Lower leg skin (tissue), 3 donors: ENCODE data around the gene SLC16A3.

Experiments
- CTCF ChIP-seq, 3 donors: fragments of 450-650 bp; IDR thresholded peaks; one replicate each; pipeline ENCODE4 v1.5.1; 2016; ENCODE audit warnings: antibody characterized with exemption in 3 of 3, mild to moderate bottlenecking in 3 of 3, moderate library complexity in 2 of 3
- POLR2A ChIP-seq, 2 donors: fragments of 450-650 bp; IDR thresholded peaks; one replicate each; pipeline ENCODE4 v1.6.1; 2016 to 2017; ENCODE audit warnings: antibody characterized with exemption in 2 of 2, mild to moderate bottlenecking in 1 of 2, moderate library complexity in 1 of 2

DNA sequence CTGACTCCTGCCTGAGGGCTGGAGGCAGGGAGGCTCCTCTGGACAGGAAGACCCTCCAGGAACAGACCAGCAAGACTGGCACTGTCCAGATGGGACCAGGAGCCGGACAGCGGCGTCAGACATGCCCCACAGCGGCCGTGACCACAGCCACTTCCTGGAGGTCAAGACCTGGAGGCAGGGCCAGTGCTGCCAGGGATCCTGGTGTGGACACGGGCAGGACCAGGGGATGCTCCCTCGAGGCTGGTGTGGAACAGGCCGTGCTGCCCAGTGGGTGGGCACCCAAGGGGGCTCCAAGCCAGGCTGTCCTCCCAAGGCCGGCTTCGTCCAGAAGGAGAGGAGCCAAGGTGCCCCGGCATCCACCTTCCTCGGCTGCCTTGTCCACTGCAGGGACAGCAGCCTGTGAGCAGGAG, 11.7 kb upstream of the SLC16A3 start:
- TF ChIP-seq CTCF (IDR thresholded peaks at IDR 0.05) (peak in 1 of 3 donors; percentile 20), POLR2A (IDR thresholded peaks at IDR 0.05) (no peak)
